ENCODE measurements around the gene KDM7A.

GRCh38 chr7:140062118-140062527 is 114.7 kb downstream of the KDM7A start:
- TF ChIP-seq CTCF (IDR thresholded peaks at IDR 0.05) (no peak), ZBTB21 (CRISPR knock-in tag; IDR thresholded peaks at IDR 0.05; ENCODE audit: borderline replicate concordance) (no peak), ELF4 (CRISPR knock-in tag; IDR thresholded peaks at IDR 0.05; ENCODE audit: low read depth) (no peak), RORB (CRISPR knock-in tag; IDR thresholded peaks at IDR 0.05) (no peak), ZNF138 (CRISPR knock-in tag; conservative IDR thresholded peaks at IDR 0.05) (no peak), ATF1 (CRISPR knock-in tag; IDR thresholded peaks at IDR 0.05) (no peak), ZNF121 (CRISPR knock-in tag; IDR thresholded peaks at IDR 0.05) (no peak), TCF7 (CRISPR knock-in tag; IDR thresholded peaks at IDR 0.05; ENCODE audit: low read depth) (no peak), SP1 (CRISPR knock-in tag; conservative IDR thresholded peaks at IDR 0.05) (no peak), MYBL2 (CRISPR knock-in tag; IDR thresholded peaks at IDR 0.05) (no peak), KAT7 (CRISPR knock-in tag; IDR thresholded peaks at IDR 0.05; ENCODE audit: borderline replicate concordance) (no peak)
- TF ChIP-seq, protein P1, sequence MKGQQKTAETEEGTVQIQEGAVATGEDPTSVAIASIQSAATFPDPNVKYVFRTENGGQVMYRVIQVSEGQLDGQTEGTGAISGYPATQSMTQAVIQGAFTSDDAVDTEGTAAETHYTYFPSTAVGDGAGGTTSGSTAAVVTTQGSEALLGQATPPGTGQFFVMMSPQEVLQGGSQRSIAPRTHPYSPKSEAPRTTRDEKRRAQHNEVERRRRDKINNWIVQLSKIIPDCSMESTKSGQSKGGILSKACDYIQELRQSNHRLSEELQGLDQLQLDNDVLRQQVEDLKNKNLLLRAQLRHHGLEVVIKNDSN (CRISPR knock-in tag; IDR thresholded peaks at IDR 0.05) = no peak
- TF ChIP-seq, protein P2, sequence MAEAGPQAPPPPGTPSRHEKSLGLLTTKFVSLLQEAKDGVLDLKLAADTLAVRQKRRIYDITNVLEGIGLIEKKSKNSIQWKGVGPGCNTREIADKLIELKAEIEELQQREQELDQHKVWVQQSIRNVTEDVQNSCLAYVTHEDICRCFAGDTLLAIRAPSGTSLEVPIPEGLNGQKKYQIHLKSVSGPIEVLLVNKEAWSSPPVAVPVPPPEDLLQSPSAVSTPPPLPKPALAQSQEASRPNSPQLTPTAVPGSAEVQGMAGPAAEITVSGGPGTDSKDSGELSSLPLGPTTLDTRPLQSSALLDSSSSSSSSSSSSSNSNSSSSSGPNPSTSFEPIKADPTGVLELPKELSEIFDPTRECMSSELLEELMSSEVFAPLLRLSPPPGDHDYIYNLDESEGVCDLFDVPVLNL (CRISPR knock-in tag; IDR thresholded peaks at IDR 0.05; ENCODE audit: borderline replicate concordance, low read depth) = no peak
